SK-N-SH (cell line): ENCODE results near the gene SLC66A1. TPM values are rescaled to one million over a fixed set of nuclear protein-coding genes. Genes with fewer than 3 reads are reported as not detected.

ENCODE experiments used
- CTCF ChIA-PET: fragments of 300-600, 350-600 bp; formaldehyde crosslinking; extraction: SDS; loops from one replicate; lab custom pipeline; 2021; lab: Yijun Ruan, JAX
- POLR2A ChIA-PET: fragments of 350-600 bp; sonication (Branson Sonifier 250); formaldehyde crosslinking; extraction: SDS; loops from one replicate; lab custom pipeline; 2020; ENCODE audit warnings: antibody characterized with exemption, inconsistent platforms; lab: Yijun Ruan, JAX
- DNase-seq: peaks from one replicate; pipeline ENCODE4 v3.0.0; 2012
- H2AFZ ChIP-seq: fragments of 200-600 bp; sonication (generic); 2 replicates; pipeline ENCODE4 v1.8.1; 2016; ENCODE audit warnings: antibody characterized with exemption, mild to moderate bottlenecking, low read depth
- H3F3A ChIP-seq: fragments of 200-600 bp; sonication (generic); replicated peaks from 2 replicates; pipeline ENCODE3; 2016; ENCODE audit warnings: antibody characterized with exemption, mild to moderate bottlenecking; ENCODE audit not compliant: insufficient read depth
- H3K27ac ChIP-seq, 2 experiments: fragments of 200-500 bp in 1 of 2; fragments of 200-600 bp in 1 of 2; sonication (Bioruptor generic) in 1 of 2; sonication (generic), shearing (Covaris generic) in 1 of 2; 2 replicates each; pipeline versions ENCODE4 v1.5.1 to v1.6.1; 2014 to 2016; ENCODE audit warnings: low read depth in 2 of 2, inconsistent platforms in 1 of 2, low read length in 1 of 2, mild to moderate bottlenecking in 1 of 2, mixed read lengths in 1 of 2
- H3K27me3 ChIP-seq: fragments of 200-600 bp; sonication (generic), shearing (Covaris generic); 2 replicates; pipeline ENCODE4 v1.6.1; 2016; ENCODE audit warnings: mixed run types; ENCODE audit not compliant: insufficient read depth
- H3K36me3 ChIP-seq, 2 experiments: fragments of 200-500 bp in 1 of 2; fragments of 200-600 bp in 1 of 2; sonication (Bioruptor generic) in 1 of 2; sonication (generic) in 1 of 2; replicated peaks in 1 of 2; 2 replicates each; pipeline versions ENCODE3 to v1.5.1; 2014 to 2016; ENCODE audit warnings: low read length in 1 of 2, mild to moderate bottlenecking in 1 of 2; ENCODE audit not compliant: insufficient read depth in 2 of 2, control insufficient read depth in 1 of 2
- H3K4me1 ChIP-seq, 2 experiments: fragments of 200-500 bp in 1 of 2; fragments of 200-600 bp in 1 of 2; sonication (Bioruptor generic) in 1 of 2; sonication (generic), shearing (Covaris generic) in 1 of 2; 2 replicates each; pipeline versions ENCODE4 v1.5.1 to v1.6.1; 2014 to 2016; ENCODE audit warnings: low read depth in 1 of 2, low read length in 1 of 2, mixed run types in 1 of 2; ENCODE audit not compliant: insufficient read depth in 2 of 2, control insufficient read depth in 1 of 2
- H3K4me2 ChIP-seq: fragments of 200-600 bp; sonication (generic), shearing (Covaris generic); 2 replicates; pipeline ENCODE4 v1.6.1; 2017; ENCODE audit warnings: mixed run types
- H3K4me3 ChIP-seq, 2 experiments: fragments of 200-500 bp in 1 of 2; fragments of 200-600 bp in 1 of 2; sonication (Bioruptor generic) in 1 of 2; sonication (generic), shearing (Covaris generic) in 1 of 2; 2 replicates each; pipeline versions ENCODE4 v1.5.1 to v1.8.1; 2014 to 2016; ENCODE audit warnings: low read depth in 2 of 2, inconsistent platforms in 1 of 2, low read length in 1 of 2, mild to moderate bottlenecking in 1 of 2, mixed read lengths in 1 of 2, moderate library complexity in 1 of 2
- H3K79me2 ChIP-seq: fragments of 200-600 bp; sonication (generic); 2 replicates; pipeline ENCODE4 v1.8.1; 2017; ENCODE audit warnings: mild to moderate bottlenecking; ENCODE audit not compliant: insufficient read depth
- H3K9ac ChIP-seq: fragments of 200-600 bp; sonication (generic); 2 replicates; pipeline ENCODE4 v1.6.1; 2017; ENCODE audit warnings: mixed run types
- H3K9me2 ChIP-seq: fragments of 200-600 bp; sonication (generic); 2 replicates; pipeline ENCODE4 v1.6.1; 2017; ENCODE audit warnings: mixed run types
- H3K9me3 ChIP-seq: fragments of 200-600 bp; sonication (generic); 2 replicates; pipeline ENCODE4 v1.6.1; 2017; ENCODE audit warnings: mixed run types, mild to moderate bottlenecking, moderate library complexity
- H4K20me1 ChIP-seq: fragments of 200-600 bp; sonication (generic); 2 replicates; pipeline ENCODE4 v1.6.1; 2017; ENCODE audit warnings: mild to moderate bottlenecking, mixed run types; ENCODE audit not compliant: insufficient read depth
- CHD2 ChIP-seq: fragments of 150-350 bp; IDR thresholded peaks from 2 replicates; pipeline ENCODE4 v1.6.1; 2018; ENCODE audit warnings: low read length; ENCODE audit not compliant: partially characterized antibody
- ELF1 ChIP-seq: IDR thresholded peaks from 2 replicates; pipeline ENCODE4 v1.4.0; 2012
- EZH2phosphoT487 ChIP-seq: fragments of 200-600 bp; sonication (generic); IDR thresholded peaks from 2 replicates; pipeline ENCODE4 v1.6.1; 2017; ENCODE audit warnings: low read depth, mixed run types, mild to moderate bottlenecking, antibody characterized with exemption, moderate library complexity, borderline replicate concordance
- GABPA ChIP-seq: IDR thresholded peaks from 2 replicates; pipeline ENCODE4 v1.4.0; 2012; ENCODE audit warnings: low read depth, mild to moderate bottlenecking
- MXI1 ChIP-seq: IDR thresholded peaks from 2 replicates; pipeline ENCODE4 v1.6.1; 2012; ENCODE audit warnings: mild to moderate bottlenecking, low read depth, low read length, improper control_type of control experiment
- NFIC ChIP-seq: IDR thresholded peaks from 2 replicates; pipeline ENCODE4 v1.4.0; 2012; ENCODE audit warnings: borderline replicate concordance
- NRF1 ChIP-seq: IDR thresholded peaks from 2 replicates; pipeline ENCODE4 v1.6.1; 2012; ENCODE audit warnings: low read depth, mild to moderate bottlenecking, low read length
- POLR2AphosphoS5 ChIP-seq: IDR thresholded peaks from 2 replicates; pipeline ENCODE4 v1.6.1; 2012; ENCODE audit warnings: low read depth, low read length
- RXRA ChIP-seq: IDR thresholded peaks from 2 replicates; pipeline ENCODE4 v1.4.0; 2012; ENCODE audit warnings: low read depth, mild to moderate bottlenecking, borderline replicate concordance
- TEAD4 ChIP-seq: IDR thresholded peaks from 2 replicates; pipeline ENCODE4 v1.4.0; 2012; ENCODE audit warnings: mild to moderate bottlenecking, borderline replicate concordance; ENCODE audit not compliant: insufficient read depth
- WGBS: methylation state at CpG from one replicate; pipeline ENCODE4 v1.1.6; 2017; ENCODE audit warnings: low lambda C conversion rate; 5-methylcytosine and 5-hydroxymethylcytosine counted together
- polyA plus RNA-seq, 3 experiments: library from polyadenylated mRNA; depleted of rRNA; stranded (reverse); fragments of >200 nt; gene quantifications; 2 replicates each; pipeline ENCODE4 v1.2.3, GENCODE V29; 2012
- TF ChIP-seq, protein P1 (sequence below): IDR thresholded peaks from 2 replicates; pipeline ENCODE4 v1.4.0; 2012; ENCODE audit warnings: low read depth
- TF ChIP-seq, protein P2 (sequence below): fragments of 200-600 bp; sonication (generic); IDR thresholded peaks from 2 replicates; pipeline ENCODE4 v1.6.1; 2017; ENCODE audit warnings: antibody characterized with exemption, mild to moderate bottlenecking, moderate library complexity
- TF ChIP-seq, protein P3 (sequence below): fragments of 150-350 bp; IDR thresholded peaks from 2 replicates; pipeline ENCODE4 v1.6.1; 2017; ENCODE audit warnings: antibody characterized with exemption, low read length, low read depth, borderline replicate concordance

Gene SLC66A1
- polyA plus RNA-seq, 1 of the 3 experiments (the other 2 are of a cell fraction): 16.9 TPM

DNA sequence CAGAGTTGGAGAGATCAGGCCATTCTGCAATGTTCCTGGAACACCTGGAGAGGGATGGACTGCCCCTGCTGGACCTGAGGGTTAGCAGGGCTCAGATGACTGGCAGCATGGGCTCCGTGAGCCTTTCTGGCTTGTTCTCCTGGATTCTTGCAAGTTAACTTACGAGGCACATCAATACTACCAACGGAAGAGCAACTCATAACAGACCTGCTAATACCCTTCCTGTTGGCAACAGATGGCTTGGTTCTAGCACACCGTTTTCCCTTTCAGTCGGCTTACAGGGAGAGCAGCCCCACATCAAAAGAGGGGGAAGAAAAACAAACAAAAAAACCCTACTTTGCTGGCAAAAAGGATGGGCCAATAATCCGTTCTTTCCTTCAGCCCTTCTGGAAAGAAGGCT, 47.9 kb downstream of the SLC66A1 start:
- TF ChIP-seq MXI1: no peak
- Histone ChIP-seq H3K9me2 (no peaks in the 10 kb centered on the region), H3K4me2 (no peak overlapping the region), H4K20me1 (peaks cover 68% of the 10 kb centered on the region), H3K4me1 (peaks cover 0 to 34% of the 10 kb centered on the region in 2 experiments; a peak in 1 of 4 replicates), H3K9ac (no peak overlapping the region), H3K36me3 (peaks cover 14 to 22% of the 10 kb centered on the region in 2 experiments), H3K4me3 (no peak overlapping the region), H3K27me3 (no peaks in the 10 kb centered on the region), H3K79me2 (peaks cover 51% of the 10 kb centered on the region; the same call in 1 of the 2 replicates), H3K9me3 (no peaks in the 10 kb centered on the region), H2AFZ (no peak overlapping the region), H3F3A (no peaks in the 10 kb centered on the region), H3K27ac (peak overlapping the region in 1 of 2 experiments; percentile 30; a peak in 1 of 4 replicates)
- ChIA-PET POLR2A (no interaction called here), CTCF (interaction anchor here (0.8 to 1.2 kb wide), 2 partner anchors 18 to 289 kb away, joined by 3 to 4 read pairs; no protein-coding TSS in a partner anchor)
- no peak for DNase-seq
- 94% methylated on average over 6 of the region's 6 CpGs for WGBS

DNA sequence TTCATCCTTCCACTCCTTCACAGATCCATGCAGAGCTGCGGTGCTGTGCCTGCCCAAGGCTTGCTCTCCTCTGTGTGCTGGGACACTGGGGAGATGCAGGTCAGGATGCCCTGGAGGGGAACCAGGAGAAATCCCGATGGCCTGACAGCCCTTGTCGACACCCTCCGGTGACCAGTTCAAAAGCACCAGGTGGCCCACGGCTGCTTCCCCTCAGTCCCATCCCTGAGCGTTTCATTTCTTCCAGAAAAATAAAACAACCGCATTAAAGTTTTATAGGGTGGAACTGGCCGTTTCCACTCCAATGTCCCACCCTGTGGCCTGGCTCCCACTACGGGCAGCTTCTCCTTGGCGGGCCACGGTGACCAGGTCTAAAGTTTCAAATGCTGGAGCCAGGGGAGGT, 48.3 kb downstream of the SLC66A1 start:
- CTCF ChIA-PET: no interaction called here
- 88% methylated on average over 8 of the region's 11 CpGs for WGBS
- peaks cover 13 to 23% of the 10 kb centered on the region in 2 experiments for H3K36me3 ChIP-seq
- H3K4me1 ChIP-seq: peaks cover 0 to 32% of the 10 kb centered on the region in 2 experiments; a peak in 1 of 4 replicates
- H3F3A ChIP-seq: no peaks in the 10 kb centered on the region
- no peak overlapping the region for H3K4me3 ChIP-seq
- no peaks in the 10 kb centered on the region for H3K27me3 ChIP-seq
- H3K9me2 ChIP-seq: no peaks in the 10 kb centered on the region
- H4K20me1 ChIP-seq: peaks cover 71% of the 10 kb centered on the region
- peaks cover 51% of the 10 kb centered on the region; the same call in 1 of the 2 replicates for H3K79me2 ChIP-seq
- no peak overlapping the region for H3K4me2 ChIP-seq
- H2AFZ ChIP-seq: no peak overlapping the region
- no peak overlapping the region for H3K9ac ChIP-seq
- TF ChIP-seq, protein P1, sequence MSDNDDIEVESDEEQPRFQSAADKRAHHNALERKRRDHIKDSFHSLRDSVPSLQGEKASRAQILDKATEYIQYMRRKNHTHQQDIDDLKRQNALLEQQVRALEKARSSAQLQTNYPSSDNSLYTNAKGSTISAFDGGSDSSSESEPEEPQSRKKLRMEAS: no peak
- TF ChIP-seq EZH2phosphoT487 (no peak), RXRA (no peak)
- TF ChIP-seq, all 33 proteins: peak for 0
- peak overlapping the region in 1 of 2 experiments; percentile 30; a peak in 1 of 4 replicates for H3K27ac ChIP-seq
- no peaks in the 10 kb centered on the region for H3K9me3 ChIP-seq
- POLR2A ChIA-PET: no interaction called here
- DNase-seq: no peak

DNA sequence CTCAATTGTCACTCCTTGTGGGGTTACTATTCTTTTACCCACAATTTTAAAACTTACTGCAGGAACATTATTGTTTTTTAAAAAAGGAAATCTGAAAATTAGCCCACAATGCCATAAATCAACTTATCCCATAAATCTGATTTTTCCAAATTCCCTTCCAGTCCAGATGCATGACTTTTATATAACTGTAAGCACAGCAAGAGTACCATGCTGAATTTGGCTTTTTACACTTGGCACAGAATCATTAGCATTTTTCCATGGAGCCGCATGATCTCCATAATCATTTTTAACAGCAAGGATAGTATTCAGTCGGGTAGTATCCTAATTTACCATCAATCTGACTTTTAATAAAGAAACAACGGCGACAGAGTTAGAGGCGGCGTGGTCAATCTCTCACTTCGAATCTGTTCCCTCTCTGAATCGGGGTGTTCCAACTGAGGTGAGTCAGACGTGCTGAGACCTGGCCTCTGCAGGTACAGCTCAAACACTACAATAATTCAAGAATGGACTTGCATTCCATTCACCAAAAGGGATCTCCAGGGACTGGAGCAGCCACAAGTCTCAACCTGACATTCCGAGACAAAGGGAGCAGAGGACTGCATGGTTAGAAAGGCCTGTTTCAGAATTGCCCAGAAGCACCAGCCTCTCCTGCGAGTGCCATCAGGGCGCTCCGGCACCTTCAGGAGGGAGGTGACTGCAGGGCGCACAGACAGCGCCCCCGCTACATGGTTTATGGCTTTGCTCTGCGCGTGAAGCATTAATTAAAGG, 48.9 kb downstream of the SLC66A1 start:
- WGBS: 95% methylated on average over 18 of the region's 18 CpGs
- H3K79me2 ChIP-seq: peaks cover 51% of the 10 kb centered on the region; the same call in 1 of the 2 replicates
- CTCF ChIA-PET: interaction anchor here (3.7 kb wide), 1 partner anchor 13 kb away, joined by 16 read pairs; no protein-coding TSS in a partner anchor
- TF ChIP-seq, protein P2, sequence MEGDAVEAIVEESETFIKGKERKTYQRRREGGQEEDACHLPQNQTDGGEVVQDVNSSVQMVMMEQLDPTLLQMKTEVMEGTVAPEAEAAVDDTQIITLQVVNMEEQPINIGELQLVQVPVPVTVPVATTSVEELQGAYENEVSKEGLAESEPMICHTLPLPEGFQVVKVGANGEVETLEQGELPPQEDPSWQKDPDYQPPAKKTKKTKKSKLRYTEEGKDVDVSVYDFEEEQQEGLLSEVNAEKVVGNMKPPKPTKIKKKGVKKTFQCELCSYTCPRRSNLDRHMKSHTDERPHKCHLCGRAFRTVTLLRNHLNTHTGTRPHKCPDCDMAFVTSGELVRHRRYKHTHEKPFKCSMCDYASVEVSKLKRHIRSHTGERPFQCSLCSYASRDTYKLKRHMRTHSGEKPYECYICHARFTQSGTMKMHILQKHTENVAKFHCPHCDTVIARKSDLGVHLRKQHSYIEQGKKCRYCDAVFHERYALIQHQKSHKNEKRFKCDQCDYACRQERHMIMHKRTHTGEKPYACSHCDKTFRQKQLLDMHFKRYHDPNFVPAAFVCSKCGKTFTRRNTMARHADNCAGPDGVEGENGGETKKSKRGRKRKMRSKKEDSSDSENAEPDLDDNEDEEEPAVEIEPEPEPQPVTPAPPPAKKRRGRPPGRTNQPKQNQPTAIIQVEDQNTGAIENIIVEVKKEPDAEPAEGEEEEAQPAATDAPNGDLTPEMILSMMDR: no peak
- TF ChIP-seq POLR2AphosphoS5: no peak
- TF ChIP-seq ELF1: no peak
- no peak for TF ChIP-seq TEAD4
- TF ChIP-seq NRF1: no peak
- TF ChIP-seq NFIC: no peak
- no peak for TF ChIP-seq GABPA
- no peak for TF ChIP-seq CHD2
- TF ChIP-seq, protein P3, sequence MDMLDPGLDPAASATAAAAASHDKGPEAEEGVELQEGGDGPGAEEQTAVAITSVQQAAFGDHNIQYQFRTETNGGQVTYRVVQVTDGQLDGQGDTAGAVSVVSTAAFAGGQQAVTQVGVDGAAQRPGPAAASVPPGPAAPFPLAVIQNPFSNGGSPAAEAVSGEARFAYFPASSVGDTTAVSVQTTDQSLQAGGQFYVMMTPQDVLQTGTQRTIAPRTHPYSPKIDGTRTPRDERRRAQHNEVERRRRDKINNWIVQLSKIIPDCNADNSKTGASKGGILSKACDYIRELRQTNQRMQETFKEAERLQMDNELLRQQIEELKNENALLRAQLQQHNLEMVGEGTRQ: no peak

More for the DNA sequence above, 48.9 kb downstream of the SLC66A1 start:
- no peak overlapping the region for H3K9ac ChIP-seq
- H3K4me2 ChIP-seq: no peak overlapping the region
- H3F3A ChIP-seq: no peaks in the 10 kb centered on the region
- H3K9me3 ChIP-seq: no peaks in the 10 kb centered on the region
- no peak for DNase-seq
- no peak overlapping the region for H2AFZ ChIP-seq
- POLR2A ChIA-PET: no interaction called here
- H4K20me1 ChIP-seq: peaks cover 71% of the 10 kb centered on the region
- H3K4me3 ChIP-seq: no peak overlapping the region
- peaks cover 8 to 17% of the 10 kb centered on the region in 2 experiments for H3K36me3 ChIP-seq
- H3K4me1 ChIP-seq: peaks cover 0 to 28% of the 10 kb centered on the region in 2 experiments; a peak in 1 of 4 replicates
- H3K27me3 ChIP-seq: no peaks in the 10 kb centered on the region
- H3K27ac ChIP-seq: peak overlapping the region in 1 of 2 experiments; percentile 30; a peak in 1 of 4 replicates
- no peaks in the 10 kb centered on the region for H3K9me2 ChIP-seq
